Pancreas (tissue), 10 donors: ENCODE results near the gene HERC3. TPM values are rescaled to one million over a fixed set of nuclear protein-coding genes. Genes with fewer than 3 reads are reported as not detected.

Experiments
- ATAC-seq, 4 donors: fragments of 200-7000 bp; cut with Tn5 transposase; one replicate each; pipeline versions ENCODE4 v1.8.0 to v1.9.1; 2020; ENCODE audit warnings: mild to moderate bottlenecking in 4 of 4, moderate library complexity in 4 of 4
- DNase-seq, 6 donors: peaks; one replicate each; pipeline ENCODE4 v3.0.0-alpha.2; 2020
- FAIRE-seq: peaks from 2 replicates; lab custom pipeline; 2012; peaks lifted over from hg19 to GRCh38; lab: Jason Lieb, UNC
- H3K27ac ChIP-seq, 4 donors: fragments of 200-600 bp; sonication (generic); 1 replicate in 3 of 4; 2 replicates in 1 of 4; pipeline versions ENCODE4 v1.5.0 to v1.8.0; 2020
- H3K27me3 ChIP-seq, 4 donors: fragments of 200-600 bp; one replicate each; pipeline ENCODE4 v1.8.0; 2021
- H3K36me3 ChIP-seq, 3 donors: fragments of 200-600 bp; sonication (generic) in 1 of 3; one replicate each; pipeline versions ENCODE4 v1.5.0 to v1.8.0; 2020 to 2021
- H3K4me1 ChIP-seq, 3 donors: fragments of 200-600 bp; one replicate each; pipeline ENCODE4 v1.8.0; 2021
- H3K4me3 ChIP-seq, 4 donors: fragments of 200-600 bp; sonication (generic) in 2 of 4; one replicate each; pipeline versions ENCODE4 v1.5.0 to v1.8.0; 2020 to 2021
- H3K9me3 ChIP-seq, 4 donors: fragments of 200-600 bp; one replicate each; pipeline ENCODE4 v1.8.0; 2021
- CTCF ChIP-seq, 4 donors: fragments of 200-600 bp; sonication (generic) in 3 of 4; IDR thresholded peaks; one replicate each; pipeline versions ENCODE4 v1.5.0 to v1.8.0; 2021; ENCODE audit warnings: antibody characterized with exemption in 4 of 4
- WGBS, 2 donors: extraction: QIAGEN DNeasy Blood & Tissue Kit; methylation state at CpG; one replicate each; pipeline ENCODE4 v1.1.7; 2013; 5-methylcytosine and 5-hydroxymethylcytosine counted together
- intact Hi-C, 3 donors: fragments of 100-400 bp; cut with DNase I; formaldehyde crosslinking; loops; one replicate each; pipeline versions ENCODE4 v1.11.1 to v1.14.2; 2022
- polyA plus RNA-seq, 2 donors: library from polyadenylated mRNA; stranded (reverse); fragments of 200-250 nt; gene quantifications; one replicate each; pipeline ENCODE4 v1.2.3, GENCODE V29; 2013
- total RNA-seq, 6 donors: library from RNA; stranded (reverse); fragmentation: NEBNext Ultra II Directional in 4 of 6; extraction: Animal tissue kit (Norgen Biotek cat#: 25700) in 4 of 6; gene quantifications; one replicate each; pipeline versions ENCODE4 v1.2.1 to v1.2.4, GENCODE V29; 2021 to 2023
- donor health status: healthy with polysubstance abuse.
- donor health status: DM: no; HTN: no; CAD: no; lungs with moderate emphysema.
- donor health status: DM: no; HTN: no; CAD: no.
- donor health status: control.
- donor health status: control.
- donor health status: Bipolar disorder and iron deficiency.
- donor health status: DM: yes; HTN: yes; CAD: no.
- donor health status: DM: no; HTN: no; CAD: no.
- donor health status: DM: no; HTN: no; CAD: no.
- donor health status: DM: yes; HTN: yes; CAD: no.

HERC3 gene
- total and polyA plus RNA-seq, 8 donors = 2.7 to 18.0 (median 8.0) TPM

- Histone ChIP-seq H3K9me3 (no peaks in the 10 kb centered on the region), H3K36me3 (peaks cover 0 to 3% (median 0%) of the 10 kb centered on the region in 3 donors), H3K27me3 (no peaks in the 10 kb centered on the region), H3K27ac (no peak overlapping the region), H3K4me3 (no peak overlapping the region), H3K4me1 (peaks cover 0 to 3% (median 0%) of the 10 kb centered on the region in 3 donors)
- no peak for FAIRE-seq
- DNase-seq = no peak
- intact Hi-C loops = loop anchor here (5.0 to 10.0 kb wide), 3 partner anchors 123 to 133 kb away; no protein-coding TSS in a partner anchor
- peak in 1 of 4 donors; percentile 47 for ATAC-seq
- no peak for TF ChIP-seq CTCF (IDR thresholded peaks at IDR 0.05)
Observed at GRCh38 chr4:88659890-88660208, 67.6 kb downstream of the HERC3 start.

GRCh38 chr4:88660446-88661294, 68.4 kb downstream of the HERC3 start:
- no peak for ATAC-seq
- Histone ChIP-seq H3K36me3 (peaks cover 0 to 3% (median 0%) of the 10 kb centered on the region in 3 donors), H3K27me3 (no peaks in the 10 kb centered on the region), H3K9me3 (no peaks in the 10 kb centered on the region), H3K27ac (no peak overlapping the region), H3K4me1 (peaks cover 0 to 3% (median 0%) of the 10 kb centered on the region in 3 donors), H3K4me3 (no peak overlapping the region)
- FAIRE-seq = no peak
- no peak for TF ChIP-seq CTCF (IDR thresholded peaks at IDR 0.05)
- WGBS, 2 donors = 81 to 87% methylated on average over 7 of the region's 7 CpGs
- no peak for DNase-seq
- intact Hi-C loops = loop anchor here in 2 of 3 donors (5.0 to 10.0 kb wide), 2 partner anchors 126 to 133 kb away; no protein-coding TSS in a partner anchor

DNA sequence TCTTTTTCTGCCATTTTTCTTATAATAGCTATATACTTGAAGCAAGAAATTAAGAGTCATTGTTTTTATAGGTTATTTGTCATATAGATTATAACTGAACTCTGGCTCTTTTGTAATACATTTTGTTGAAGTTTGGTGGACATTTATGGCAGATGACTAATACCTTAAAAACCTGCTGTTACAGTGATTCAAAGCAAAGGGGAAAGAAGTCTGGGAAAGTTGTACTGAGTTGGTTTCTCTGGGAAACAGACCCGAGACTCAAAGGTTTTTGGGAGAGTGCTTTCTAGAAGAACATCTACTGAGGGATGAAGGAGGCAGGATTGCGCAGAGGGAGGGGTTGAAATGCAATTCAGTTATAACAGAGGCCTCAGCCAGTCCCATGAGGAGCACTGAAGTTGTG, 69.5 kb downstream of the HERC3 start:
- ATAC-seq (no peak), DNase-seq (no peak), FAIRE-seq (no peak)
- H3K4me3 ChIP-seq = no peak overlapping the region
- WGBS, 2 donors = 87 to 90% methylated on average over 2 of the region's 2 CpGs
- H3K36me3 ChIP-seq = no peaks in the 10 kb centered on the region
- TF ChIP-seq CTCF (IDR thresholded peaks at IDR 0.05) = no peak
- intact Hi-C loops = loop anchor here in 2 of 3 donors (5.0 to 10.0 kb wide), 2 partner anchors 127 to 134 kb away; no protein-coding TSS in a partner anchor
- H3K9me3 ChIP-seq = no peaks in the 10 kb centered on the region
- H3K27ac ChIP-seq = no peak overlapping the region
- peaks cover 0 to 3% (median 0%) of the 10 kb centered on the region in 3 donors for H3K4me1 ChIP-seq
- no peaks in the 10 kb centered on the region for H3K27me3 ChIP-seq

GRCh38 chr4:88672987-88673386, 80.7 kb downstream of the HERC3 start:
- peak in 1 of 6 donors; percentile 39 for DNase-seq
- Histone ChIP-seq H3K9me3 (no peaks in the 10 kb centered on the region), H3K27ac (no peak overlapping the region), H3K36me3 (peaks cover 0 to 10% (median 0%) of the 10 kb centered on the region in 3 donors), H3K27me3 (no peaks in the 10 kb centered on the region), H3K4me1 (no peaks in the 10 kb centered on the region), H3K4me3 (no peak overlapping the region)
- TF ChIP-seq CTCF (IDR thresholded peaks at IDR 0.05) = peak in 3 of 4 donors; percentile 23 to 34 (median 32)
- intact Hi-C loops = no loop called here
- FAIRE-seq = no peak
- peak; percentile 67 to 88 (median 85) for ATAC-seq
- WGBS, 2 donors = 49 to 54% methylated on average over 5 of the region's 5 CpGs

DNA sequence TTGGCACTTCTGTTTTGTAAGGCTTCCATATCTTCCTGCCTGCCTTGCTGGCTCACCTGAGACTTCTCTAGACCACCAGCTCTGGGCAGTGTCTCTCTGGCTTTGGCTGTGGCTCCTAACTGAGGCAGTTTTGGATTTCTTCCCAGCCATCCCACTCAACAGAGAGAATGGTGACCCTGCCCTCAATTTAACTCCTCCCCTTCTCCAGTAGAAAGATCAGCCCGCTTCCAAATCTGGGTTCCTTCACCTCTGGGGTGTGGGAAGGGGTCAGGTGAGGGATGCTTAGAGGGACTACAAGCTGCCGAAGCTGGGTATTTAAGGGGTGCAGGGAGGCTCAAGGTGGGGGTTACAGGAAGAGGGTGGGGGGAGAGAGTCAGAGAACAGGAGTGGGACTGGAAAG, 81.6 kb downstream of the HERC3 start:
- Histone ChIP-seq H3K4me1 (no peaks in the 10 kb centered on the region), H3K9me3 (no peaks in the 10 kb centered on the region), H3K27ac (no peak overlapping the region), H3K36me3 (peaks cover 0 to 19% (median 0%) of the 10 kb centered on the region in 3 donors), H3K27me3 (no peaks in the 10 kb centered on the region), H3K4me3 (no peak overlapping the region)
- DNase-seq (no peak), FAIRE-seq (no peak), ATAC-seq (no peak)
- 89 to 94% methylated on average over 2 of the region's 2 CpGs for WGBS, 2 donors
- intact Hi-C loops = no loop called here
- TF ChIP-seq CTCF (IDR thresholded peaks at IDR 0.05) = no peak
